NCI-H82 treated with DMSO at 0.1 percent for 48 hours (cell line): ENCODE results near the gene PLEKHA7.
"Not testable (repeated sequence)": the region's sequence is repeated elsewhere in the genome, so short reads cannot be mapped to it uniquely, and the experiment has no call there.

Source experiments
- DNase-seq: peaks from one replicate; lab custom pipeline; 2025; ENCODE audit not compliant: unreplicated experiment; lab: John Stamatoyannopoulos, UW

Gene PLEKHA7

DNA sequence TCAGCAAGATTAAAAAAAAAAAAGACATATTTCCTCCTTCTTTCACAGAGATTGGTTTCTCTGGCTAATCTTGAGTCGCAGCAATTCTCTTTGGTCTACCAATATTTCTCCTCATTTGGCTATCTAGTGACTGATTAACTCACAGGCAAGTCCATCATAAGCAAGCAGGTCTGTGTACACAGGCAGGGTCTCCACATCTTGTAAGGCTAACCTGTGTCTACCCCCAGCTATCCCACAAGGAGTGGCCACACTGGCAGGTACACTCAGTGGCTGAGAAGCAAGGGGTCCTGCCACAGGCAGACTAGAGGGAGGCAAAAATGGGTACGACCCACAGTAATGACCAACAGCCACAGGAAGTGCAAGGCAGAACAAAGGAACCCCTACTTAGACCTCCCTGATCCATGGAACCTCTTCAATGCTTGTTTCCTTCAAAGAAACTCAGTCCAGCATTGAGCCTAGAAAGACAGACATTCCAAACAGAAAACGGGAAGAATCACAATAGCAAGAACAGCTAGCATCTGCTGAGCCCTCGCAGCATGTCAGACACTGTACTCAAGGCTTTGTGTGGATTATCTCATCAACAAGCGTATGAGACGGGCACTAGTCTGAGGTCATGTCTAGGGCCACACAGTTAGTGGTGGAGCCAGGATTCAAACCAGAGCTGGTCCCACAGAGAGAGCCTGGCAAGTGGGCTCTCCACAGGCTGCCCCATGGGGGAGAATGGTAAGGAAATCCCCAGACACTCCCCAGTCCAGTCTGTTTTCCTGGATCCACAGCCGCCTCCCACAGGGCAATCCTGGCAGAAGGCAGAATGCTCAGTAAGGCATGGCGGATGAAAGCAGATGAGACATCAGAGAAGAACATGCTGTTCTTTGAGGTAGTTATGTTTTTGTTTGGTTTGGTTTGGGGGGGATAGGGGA, 34.3 kb downstream of the PLEKHA7 start:
- no peak for DNase-seq

DNA sequence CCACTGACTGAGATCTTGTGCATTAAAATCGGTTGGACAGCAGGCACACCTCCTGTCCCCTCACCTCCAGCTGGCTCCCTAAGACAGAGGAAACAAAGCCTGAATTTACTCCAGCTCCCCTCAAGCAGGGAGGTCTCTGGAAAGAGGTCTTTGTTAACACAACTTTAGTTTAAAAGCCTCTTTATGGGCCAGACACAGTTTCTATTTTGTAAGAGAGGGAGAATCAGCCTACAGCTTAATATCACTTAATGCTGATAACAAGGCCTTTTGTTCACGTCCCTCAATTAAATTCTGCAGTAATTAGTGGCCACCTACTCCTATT, 36.3 kb downstream of the PLEKHA7 start:
- DNase-seq, result no peak

DNA sequence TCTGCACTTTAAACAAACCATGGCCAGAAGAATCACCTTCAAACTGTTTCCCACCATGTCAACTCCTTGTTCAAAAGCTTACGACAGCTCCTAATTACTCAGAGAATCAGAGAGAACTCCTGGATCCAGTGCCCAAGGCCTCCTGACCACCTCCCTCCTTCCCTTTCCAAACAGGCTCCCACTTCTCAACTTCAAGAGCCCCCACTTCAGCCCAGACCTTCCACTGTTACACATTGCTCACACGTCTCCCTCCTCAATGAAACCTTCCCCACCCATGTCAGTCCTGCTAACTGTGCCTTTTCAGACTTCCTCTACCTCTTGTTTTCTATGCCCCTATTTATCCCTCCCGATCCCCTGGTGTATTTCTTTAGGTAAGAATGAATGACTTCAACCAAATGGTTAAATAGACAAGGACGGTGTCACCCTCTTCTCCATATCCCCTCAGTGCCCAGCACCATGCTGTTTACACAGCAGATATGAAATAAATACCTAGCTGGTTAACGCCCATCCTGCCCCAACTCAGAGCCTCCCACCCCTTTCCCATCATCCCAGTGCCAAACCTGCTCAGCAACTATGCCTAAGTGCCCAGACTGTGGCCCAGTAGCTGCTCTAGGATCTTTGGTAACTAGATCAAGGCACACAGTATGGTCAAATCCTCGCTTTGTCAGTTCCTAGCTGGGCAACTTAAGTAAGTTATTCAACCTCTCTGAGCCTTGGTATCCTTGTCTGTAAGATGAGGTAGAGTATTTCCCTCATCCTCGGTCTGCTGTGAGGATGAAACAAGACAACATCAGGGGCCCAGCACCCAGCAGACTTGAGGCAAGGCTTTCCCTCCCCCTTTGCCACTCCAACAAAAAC, 36.8 kb downstream of the PLEKHA7 start:
- DNase-seq, result no peak

DNA sequence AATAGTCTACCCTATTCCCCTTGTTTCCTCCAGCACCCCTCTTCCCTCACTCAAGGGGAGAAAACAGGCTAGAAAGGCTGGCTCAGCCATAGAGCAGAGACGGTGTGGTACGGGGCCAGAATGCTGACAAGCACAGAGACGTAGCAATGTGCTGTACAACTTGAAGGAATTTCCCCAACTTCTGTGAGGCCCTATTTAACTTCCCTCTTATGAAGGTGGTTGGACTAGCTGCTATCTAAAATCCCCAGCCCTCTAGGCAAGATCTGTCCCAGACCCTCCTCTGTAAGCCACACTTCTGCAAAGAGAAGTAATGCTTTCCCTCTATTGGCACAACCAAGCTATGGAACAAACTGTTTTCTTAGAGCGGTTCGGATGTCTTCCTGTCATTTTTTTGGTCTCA, 37.8 kb downstream of the PLEKHA7 start:
- DNase-seq, result no peak

- DNase-seq, result no peak
Observed at GRCh38 chr11:16975906-16976305, 38.3 kb downstream of the PLEKHA7 start.

DNA sequence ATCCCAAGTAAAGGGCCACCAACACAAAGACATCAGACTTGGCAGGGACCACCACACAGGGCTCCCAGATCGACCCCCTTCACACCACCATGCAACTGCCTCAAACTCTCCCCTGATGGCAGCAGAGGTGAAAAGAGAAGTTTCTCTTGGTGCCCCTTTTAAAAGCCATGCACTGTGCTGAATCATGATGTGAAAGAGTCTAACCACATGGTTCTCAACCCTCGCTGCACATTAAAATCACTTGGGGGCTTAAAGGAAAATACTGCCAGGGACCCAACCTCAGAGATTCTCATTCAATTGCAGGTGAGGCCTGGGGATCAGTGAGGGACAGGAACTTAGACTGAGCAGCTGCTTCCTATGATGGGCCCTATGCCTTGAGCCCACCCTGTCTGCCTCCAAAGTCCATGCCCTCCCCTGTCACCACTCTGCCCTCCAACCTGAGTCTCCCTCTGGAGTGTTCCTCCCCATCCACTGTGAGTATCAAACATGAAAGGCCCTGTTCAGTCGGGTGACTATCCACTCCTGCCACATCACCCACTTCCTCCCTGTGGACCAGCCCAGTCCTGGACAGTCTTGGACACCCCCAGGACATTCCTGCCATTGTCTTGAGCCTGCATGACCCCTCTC, 40.8 kb downstream of the PLEKHA7 start:
- no peak for DNase-seq

- DNase-seq, result peak; percentile 87
Observed at GRCh38 chr11:16969010-16969999, 44.9 kb downstream of the PLEKHA7 start.

GRCh38 chr11:16968196-16968595, 46.0 kb downstream of the PLEKHA7 start:
- DNase-seq, result no peak

- no peak for DNase-seq
Observed at GRCh38 chr11:16966930-16967671, 47.1 kb downstream of the PLEKHA7 start.

DNA sequence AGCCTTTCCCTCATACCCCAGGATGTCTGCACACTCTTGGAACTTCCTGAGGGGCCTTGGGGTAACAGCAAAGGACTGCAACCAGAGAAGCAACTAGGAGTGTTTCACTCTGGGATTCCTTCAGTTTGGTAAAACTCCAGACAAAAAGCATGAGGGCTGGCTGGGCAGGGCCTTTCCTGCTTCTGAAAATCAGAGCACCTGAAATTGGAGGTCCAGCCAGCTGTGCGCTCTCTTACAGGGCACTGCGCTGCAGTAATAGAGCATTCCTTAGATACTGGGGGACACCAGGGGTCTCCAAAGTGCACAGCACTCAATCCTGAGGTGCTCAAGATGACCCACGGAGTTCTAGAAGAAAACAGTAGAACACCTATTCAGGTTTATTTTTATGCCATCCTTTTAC, 49.7 kb downstream of the PLEKHA7 start:
- DNase-seq, result no peak

DNA sequence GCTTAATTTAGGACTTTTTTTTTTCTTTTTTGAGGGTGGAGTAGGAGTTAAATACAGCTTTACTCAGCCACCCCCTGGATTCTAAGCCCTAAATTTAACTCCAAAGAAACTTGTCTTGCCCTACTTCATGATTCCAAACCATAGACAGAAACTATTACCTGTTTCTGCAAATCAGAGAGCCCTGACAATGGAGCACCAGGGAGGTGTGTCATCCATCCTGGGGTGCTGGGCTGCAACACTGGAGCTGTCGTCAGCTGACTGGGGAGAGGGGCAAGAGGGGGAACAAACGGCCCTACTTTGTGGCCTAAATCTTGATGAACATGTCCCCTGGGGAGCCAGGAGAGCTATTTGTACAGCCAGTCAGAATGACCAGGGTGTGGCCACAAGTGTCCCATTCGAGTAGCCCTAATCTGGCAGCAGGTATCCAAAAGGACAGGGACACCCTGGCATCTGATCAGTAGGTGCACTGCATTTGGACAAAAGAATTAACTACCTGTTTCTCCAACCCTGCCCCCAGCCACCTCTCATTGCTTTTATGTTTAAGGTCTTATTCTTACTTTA, 50.8 kb downstream of the PLEKHA7 start:
- no peak for DNase-seq

GRCh38 chr11:16962589-16962988, 51.6 kb downstream of the PLEKHA7 start:
- not testable (repeated sequence) for DNase-seq

DNA sequence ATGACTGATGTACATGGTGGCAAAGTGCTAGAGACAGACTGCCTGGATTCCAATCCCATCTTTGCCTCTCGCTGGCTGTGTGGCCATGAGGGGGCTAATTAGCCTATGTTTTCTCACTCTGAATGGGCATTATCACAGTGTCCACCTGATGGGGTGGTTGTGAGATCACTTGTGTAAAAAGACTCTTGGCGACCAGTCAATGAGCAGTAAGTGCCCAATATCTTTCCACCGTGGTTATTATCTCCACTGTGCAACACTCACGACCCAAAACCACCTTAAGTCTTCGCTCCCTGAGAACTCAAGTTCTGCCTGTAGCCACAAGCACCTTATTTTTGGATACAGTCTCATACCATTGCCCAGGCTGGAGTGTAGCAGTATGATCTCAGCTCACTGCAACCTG, 52.1 kb downstream of the PLEKHA7 start:
- DNase-seq, result no peak

GRCh38 chr11:16960250-16960649, 54.0 kb downstream of the PLEKHA7 start:
- DNase-seq, result no peak

DNA sequence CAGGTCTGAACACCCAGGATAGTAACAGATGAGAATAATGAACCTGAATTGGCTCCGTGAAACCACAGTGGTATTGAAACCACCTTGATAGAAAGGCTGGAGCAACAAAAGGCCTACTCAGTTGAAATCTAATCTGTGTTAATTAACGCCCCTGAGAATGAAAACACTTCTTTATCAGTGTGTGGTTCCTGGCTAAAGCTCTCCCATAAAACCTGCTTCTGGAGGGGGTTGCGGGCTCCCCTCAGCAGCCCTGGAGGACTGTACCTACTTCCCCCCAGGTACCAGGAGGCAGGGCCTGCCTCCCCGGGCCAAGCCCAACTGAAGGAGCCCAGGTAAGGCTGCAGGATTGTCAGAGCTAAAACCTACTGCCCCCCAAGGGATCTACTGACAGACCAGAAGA, 54.6 kb downstream of the PLEKHA7 start:
- no peak for DNase-seq

DNA sequence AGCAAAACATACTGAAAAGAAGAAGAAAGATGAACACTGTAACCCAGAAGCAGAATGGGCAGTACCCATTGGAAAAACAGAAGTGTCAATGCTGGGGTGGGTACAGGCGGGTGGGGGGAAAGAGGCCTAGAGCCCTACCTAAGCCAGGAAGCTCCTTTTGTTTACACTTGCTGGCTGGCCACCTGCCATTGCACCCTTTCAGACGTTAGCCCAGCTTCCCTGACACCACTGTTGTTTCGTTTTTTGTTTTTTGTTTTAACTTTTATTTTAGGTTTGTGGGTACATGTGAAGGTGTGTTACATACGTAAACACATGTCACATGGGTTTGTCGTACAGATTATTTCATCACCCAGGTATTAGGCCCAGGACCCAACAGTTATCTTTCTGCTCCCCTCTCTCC, 55.4 kb downstream of the PLEKHA7 start:
- no peak for DNase-seq

GRCh38 chr11:16956538-16957153, 57.6 kb downstream of the PLEKHA7 start:
- no peak for DNase-seq

DNA sequence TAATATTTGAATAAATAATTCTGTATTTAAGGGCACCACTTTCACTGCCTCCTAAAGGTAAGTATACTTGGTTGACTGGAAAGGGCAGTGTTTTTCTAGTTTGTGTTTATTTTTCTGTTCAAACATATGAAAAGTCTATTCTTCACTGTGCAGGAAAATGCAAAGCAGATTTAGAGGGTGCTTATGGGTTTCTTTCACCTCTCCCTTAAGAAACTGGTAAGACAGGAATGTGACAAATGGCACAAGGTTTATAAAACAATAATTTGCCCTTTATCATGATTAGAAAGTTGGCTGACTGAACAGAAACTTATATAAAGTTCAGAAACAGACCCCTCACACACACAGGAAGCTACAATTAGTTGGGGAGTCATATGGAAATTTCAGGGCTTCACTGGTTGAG, 60.6 kb downstream of the PLEKHA7 start:
- no peak for DNase-seq
